HG03108 (cell line): ENCODE data around the gene AKNA.

Source experiments
- ATAC-seq: cut with Tn5 transposase; IDR thresholded peaks from one replicate; pipeline ENCODE4 v1.9.1; 2021; ENCODE audit warnings: moderate library complexity; ENCODE audit not compliant: unreplicated experiment

AKNA gene

DNA sequence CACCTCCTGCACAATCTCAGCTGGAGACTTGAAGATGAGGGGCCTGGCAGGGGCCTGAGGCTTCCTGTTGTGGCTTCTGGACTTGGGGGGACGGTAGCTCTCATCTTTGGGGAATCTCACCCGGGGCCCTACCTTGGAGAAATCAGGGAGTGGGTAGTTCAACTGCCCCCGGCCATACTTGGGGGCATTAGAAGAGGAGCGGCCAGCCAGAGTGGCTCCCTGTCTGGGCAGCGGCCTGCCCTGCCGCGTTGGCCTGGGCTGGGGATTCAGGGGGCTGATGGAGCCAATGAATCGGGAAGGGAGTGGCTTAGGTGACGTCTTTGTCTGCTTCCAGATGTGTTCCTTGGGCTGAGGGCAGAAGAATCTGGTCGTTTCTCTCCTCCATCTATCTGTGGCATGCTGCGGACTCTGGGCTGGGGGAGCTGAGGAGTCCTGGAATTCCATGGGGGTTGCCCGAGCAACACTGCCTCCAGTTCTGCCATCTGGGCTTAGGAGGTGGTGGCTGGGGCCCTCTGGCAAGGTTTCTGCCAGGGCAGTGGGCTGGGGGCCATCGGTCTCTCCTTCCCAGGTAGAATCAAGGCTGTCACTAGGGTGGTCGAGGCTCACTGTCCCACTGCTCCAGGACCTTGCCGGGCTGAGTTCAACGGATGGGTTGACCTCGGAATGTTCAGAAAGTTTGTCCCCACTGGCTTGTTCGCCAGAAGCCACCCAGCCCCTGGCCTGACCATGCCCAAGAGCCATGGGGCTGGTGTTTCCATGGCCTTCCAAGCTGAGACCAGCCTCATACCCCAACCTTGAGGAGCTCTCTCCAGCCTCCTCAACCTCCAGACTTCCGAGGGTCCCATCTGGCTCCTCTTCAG lies 11.0 kb downstream of the AKNA start:
- ATAC-seq, result no peak

- ATAC-seq, result no peak
Measured at GRCh38 chr9:114375386-114376175, 12.2 kb downstream of the AKNA start.

GRCh38 chr9:114374936-114375335 lies 12.8 kb downstream of the AKNA start:
- ATAC-seq, result no peak

- no peak for ATAC-seq
Measured at GRCh38 chr9:114373960-114374730, 13.6 kb downstream of the AKNA start.

- peak; percentile 91 for ATAC-seq
Measured at GRCh38 chr9:114372921-114373448, 14.8 kb downstream of the AKNA start.

- ATAC-seq, result peak; percentile 31
Measured at GRCh38 chr9:114371973-114372917, 15.5 kb downstream of the AKNA start.

GRCh38 chr9:114371343-114371944 lies 16.3 kb downstream of the AKNA start:
- no peak for ATAC-seq

DNA sequence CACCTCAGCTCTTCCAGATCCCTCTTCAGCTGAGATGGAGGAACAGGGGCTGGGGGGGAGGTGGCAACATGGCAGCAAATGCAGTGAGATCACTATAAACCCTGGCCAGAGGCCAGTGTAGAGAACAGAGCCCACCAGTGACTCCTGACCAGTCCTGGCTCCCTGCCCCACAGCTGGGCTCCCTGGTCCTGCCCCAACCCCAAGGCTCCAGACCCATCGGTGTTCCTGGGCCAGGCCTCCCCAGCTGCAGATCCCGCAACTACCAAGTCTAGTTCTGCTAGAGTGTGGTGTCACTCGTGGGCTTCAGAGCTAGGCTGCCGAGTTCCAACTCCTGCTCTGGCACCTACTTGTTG lies 16.8 kb downstream of the AKNA start:
- no peak for ATAC-seq

DNA sequence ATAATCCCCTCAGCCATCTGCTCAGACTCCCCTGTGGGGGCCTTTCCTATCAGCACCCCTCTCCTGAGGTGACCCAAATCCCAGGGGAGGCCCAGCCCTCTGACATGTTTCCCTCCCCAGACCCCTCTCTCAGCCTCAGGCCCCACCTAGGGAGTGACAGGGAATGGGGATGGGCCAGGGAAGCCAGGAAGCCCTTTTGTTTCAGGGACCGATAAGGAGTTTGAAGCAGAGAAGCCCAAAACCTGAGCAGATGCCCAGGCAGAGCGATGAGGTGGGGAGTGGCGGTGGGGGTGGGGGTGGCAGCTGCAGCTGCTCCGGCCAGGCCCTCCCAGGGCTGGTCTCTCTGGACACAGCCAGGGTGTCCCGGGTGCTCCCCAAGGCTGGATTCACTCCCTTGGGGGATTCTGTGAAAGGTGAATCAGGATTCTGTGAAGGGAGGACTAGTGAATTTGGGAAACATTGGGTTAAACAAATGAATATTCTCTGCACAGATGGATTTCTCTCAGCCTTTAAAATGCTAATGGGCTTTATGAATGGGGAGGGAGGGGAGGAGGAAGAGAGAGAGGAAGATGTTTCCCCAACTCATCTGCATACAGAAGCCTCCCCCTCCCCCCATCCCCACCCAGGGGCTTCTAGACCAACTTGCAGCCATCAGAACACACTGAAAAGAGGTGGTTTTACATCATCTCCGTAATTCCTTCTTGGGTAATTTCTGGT lies 17.4 kb downstream of the AKNA start:
- ATAC-seq, result no peak

DNA sequence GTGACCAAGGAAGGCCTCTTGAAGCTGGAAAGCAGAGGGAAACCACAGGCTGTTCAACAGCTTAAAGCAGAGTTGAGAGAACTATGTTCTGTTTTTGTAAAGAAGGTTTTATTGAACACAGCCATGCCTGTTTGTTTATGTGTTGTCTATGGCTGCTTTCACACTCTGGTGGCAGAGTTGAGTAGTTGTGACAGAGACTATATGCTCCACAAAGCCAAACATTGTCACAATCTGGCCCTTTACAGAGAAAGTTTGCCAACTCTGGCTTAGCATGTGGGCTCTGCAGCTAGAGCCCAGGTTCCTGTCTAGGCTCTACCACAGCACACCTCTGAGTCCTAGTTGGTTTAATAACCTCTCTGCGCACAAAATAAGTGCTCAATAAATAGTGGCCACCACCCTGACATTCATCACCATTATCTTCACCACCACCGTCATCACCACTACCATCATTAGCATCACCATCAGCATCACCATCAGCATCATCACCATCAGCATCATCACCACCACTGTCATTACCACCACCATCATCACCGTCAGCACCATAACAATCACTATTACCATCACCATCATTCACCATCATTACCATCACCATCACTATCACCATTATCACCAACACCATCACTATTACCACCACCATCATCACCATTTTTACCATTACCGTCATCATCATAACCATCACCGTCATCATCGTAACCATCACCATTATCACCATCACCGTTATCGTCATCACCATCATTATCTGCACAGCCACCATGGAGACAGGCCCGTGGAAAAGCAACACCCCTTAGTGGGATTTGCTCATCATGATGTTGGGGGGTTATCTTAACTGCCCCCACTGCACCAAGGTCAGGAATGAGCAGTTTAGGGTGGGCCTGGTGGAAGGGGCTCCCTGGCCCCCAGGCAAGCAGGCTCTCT lies 18.3 kb downstream of the AKNA start:
- no peak for ATAC-seq

DNA sequence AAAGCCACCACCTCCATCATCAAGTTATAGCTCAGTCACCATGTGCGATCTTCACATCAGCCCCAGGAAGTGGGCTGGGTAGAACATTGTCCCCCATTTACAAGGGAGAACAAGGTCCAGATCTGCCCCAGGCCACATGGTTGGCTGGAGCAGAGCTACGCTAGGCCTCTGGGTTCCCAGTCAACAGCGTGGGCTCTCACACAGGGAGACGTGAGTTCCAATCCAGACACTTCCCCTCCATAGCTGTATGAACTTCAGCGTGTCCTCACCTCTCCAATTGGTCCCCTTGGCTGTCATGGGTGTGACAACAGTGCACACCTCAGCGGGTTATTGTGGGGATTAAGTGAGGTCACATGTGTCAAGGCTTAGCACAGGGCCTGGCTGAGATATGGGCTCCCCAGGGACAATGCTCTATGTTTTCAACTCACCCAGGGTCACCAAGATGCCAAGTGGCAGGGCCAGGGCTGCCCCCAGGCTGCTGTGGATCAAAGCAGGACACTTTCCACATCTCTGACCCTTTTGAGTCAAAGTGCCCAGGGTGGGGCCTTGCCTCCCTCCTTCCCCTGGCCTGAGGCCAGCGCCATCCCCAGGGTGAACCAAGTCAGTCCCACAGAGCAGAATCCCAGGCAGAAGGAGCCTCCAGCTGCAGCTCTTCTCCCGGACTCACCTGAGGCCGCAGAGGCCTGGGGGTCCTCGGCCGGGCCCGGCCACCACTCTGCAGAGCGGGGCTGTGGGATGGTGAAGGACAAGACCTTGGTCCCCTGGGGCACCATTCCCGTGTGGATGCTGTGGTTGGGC lies 19.8 kb downstream of the AKNA start:
- ATAC-seq, result no peak

GRCh38 chr9:114367366-114367765 lies 20.4 kb downstream of the AKNA start:
- no peak for ATAC-seq

GRCh38 chr9:114366334-114367128 lies 21.3 kb downstream of the AKNA start:
- peak; percentile 52 for ATAC-seq

DNA sequence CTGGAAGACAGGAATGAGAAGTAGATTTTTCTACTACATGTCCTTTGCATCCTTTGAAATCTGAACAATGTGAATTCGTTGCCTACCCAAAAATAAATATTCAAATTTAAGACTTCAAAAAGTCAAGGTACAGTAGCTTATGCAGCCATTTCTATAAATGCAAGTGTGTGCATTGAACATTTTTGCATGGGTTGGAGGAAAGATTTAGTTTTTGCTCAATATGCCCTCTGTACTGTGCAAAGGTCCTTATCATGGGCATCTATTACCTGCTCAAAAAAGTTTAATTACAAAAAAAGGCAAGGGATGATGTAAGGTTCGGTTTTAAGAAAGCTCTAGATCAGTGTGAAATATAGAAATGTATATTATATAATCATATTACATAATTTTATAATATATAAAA lies 22.6 kb downstream of the AKNA start:
- ATAC-seq, result no peak

DNA sequence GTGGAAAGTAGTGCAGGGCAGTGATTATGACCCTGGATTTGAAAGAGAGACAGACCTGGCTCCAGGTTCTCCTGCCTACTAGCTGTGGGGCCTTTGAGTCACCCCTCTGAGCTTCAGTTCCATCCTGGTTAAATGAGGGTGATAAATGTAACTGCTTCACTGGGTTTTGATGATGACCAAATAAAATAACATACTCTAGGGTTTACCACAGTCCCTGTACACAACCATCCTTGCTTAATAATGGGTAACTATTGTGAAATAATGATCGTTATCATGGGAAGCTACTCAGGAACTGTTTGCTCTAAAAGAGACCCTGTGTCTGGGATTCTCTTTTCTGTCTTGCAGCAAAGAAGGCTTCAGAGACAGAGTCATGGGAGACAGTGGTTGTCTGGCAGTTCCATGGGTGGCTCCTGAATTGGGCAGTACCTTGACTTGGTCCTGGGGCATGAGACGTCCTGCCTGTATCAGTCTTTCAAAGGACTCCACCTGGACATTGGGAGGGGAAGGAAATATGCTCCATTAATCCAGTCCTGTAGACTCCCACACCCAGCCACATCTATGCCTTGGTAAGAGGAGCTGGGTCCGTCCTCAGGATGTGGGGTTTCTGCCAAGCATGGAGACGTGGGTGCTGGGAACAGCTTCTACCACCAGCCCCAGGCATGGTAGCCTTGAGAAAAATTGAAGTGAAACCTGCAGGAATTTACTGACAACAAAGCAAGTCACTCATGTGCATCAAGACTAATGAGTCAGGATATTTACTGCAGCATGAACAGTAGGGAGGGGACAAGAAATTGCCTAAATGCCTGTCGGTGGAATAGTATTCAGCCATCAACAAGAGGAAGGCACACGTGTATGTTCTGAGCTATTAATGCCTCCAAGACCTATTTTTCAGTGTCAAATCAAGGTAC lies 23.4 kb downstream of the AKNA start:
- ATAC-seq, result no peak
